HG03460 (cell line): ENCODE results near the gene HOXC9.

Experiments used
- ATAC-seq: cut with Tn5 transposase; IDR thresholded peaks from one replicate; pipeline ENCODE4 v1.9.1; 2021; ENCODE audit not compliant: unreplicated experiment

The HOXC9 gene

DNA sequence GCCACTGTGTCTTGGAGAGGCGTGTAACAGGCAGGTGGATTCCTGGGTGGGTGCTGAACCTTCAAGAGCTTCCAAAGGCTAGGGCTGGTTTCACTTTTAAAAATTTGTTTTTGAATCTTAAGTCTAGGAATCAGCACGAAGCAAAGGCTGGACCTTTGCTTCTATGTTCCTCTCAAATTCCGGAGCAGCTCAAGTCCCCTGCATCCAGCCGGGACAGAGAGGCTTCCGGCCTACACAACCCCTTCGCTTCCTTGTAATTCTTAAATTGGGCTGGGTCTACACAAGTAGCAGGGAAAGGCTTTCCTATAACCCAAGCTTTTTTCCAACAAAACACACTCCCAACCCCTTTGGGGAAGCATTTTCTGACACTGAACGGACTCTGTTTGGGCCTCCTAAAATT is 37.0 kb upstream of the HOXC9 start:
- ATAC-seq = no peak

DNA sequence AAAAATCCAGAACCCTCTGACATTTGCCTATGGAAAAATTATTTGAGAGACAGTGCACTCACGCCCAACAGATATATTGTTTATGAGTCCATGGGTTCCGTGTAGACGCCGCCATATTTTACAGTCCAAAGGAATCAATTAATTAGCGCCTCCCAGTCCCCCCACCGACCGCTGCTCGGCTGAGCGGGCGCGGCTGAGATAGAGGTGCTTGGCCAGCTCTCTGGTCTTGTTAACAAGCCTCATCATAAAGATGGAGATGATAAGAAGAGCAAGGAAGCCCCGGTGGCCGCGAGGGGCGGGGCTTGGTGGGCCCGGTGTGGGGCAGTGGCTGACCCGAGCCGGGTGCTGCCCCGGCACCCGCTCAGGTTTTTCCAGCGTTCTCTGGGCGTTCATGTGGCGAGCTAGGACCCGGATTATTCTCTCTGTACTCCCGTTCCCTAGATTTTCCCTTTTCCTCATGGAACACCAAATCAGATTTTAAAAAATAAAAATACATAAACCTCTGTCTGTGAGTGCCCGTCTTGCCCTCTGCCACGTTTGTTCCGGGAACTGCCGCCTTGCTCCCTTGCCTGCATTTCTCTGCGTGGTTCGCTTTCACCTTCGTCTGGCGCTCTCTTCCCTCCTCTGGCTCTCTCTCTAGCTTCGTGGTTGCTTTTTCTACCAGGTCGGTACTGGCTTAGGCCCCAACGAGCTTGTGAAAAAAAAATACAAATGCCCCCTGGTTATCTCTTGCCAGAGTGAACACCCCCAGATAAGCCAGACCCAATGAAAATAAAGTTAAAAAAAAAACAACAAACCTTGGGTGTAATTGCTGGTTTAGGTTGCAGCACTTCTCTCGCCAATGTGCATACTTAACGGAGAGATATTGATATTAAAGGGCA is 36.3 kb upstream of the HOXC9 start:
- no peak for ATAC-seq

DNA sequence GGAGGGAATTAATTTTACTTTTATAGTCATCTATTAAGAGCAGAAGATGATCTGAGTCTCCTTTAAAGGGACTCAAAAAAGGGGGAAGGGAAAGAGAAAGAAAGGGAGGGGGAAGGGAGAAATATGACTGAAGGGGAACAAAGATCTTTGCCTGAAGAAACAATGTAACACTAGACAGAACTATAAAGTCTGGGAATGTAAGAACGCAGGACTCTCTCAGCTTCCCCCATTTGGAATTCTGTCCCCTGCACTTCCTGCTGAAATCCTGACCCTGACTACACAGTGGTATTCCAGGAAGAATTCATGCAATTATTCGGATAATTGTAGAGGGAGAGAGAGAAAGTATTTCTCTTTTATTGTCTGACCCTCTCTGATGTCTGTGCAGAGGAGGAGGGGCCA is 35.6 kb upstream of the HOXC9 start:
- ATAC-seq = no peak

DNA sequence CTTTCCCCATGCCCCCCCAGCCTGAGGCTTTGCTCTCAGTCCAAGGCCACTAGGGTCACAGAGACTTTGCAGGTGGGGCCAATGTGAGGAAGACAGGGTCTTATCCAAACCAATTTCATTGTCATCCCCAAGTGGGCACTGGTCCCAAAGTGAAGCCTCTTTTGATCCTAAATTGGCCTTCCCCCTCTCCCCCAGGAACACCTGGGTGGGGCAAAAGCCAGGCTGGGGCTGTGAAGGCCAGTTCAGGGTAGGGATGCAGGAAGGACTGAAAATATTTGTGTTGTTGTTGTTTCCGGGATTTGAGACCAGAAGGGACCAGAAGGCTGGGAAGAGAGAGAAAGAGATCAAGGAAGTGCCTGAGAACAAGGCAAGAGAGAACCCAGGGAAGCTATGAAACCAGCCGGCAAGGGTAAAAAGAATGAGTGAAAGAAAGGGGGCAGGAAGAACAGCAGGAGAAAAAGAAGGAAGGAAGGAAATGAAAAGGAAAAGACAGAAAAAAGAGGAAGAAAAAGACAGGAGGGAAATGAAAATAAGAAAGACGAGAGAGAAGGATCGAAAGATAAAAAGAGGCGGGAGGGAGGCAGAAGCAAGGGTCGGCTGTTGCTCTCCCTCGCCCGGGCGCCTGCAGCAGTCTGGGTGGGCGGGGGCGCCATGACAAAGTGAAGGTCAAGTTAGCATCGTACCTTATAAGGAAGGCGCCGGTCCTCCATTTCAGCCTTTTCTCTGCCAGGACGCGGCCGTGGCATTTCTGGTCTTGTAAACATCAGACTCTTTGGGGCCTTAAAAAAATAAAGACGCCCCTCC is 34.5 kb upstream of the HOXC9 start:
- ATAC-seq = no peak

DNA sequence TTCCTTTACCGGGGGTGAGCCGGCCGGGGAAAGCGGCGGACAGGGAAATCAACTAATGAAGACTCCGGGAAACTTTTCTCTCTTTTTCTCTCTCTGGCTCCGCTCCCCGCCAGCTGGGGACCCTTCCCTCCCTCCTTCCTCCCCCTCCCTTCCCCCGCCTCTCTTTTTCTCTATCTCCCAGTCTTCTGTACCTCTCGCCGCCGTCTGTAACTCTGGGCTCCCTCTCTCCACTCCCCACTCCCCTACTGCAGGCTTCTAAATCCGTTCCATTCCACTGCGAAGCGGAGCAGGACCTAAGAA is 33.9 kb upstream of the HOXC9 start:
- ATAC-seq = no peak

GRCh38 chr12:53966385-53967133 is 33.4 kb upstream of the HOXC9 start:
- no peak for ATAC-seq

- no peak for ATAC-seq
Measured at GRCh38 chr12:53967421-53967925, 32.5 kb upstream of the HOXC9 start.

- no peak for ATAC-seq
Measured at GRCh38 chr12:53968214-53969127, 31.5 kb upstream of the HOXC9 start.

GRCh38 chr12:53969588-53970259 is 30.2 kb upstream of the HOXC9 start:
- no peak for ATAC-seq

DNA sequence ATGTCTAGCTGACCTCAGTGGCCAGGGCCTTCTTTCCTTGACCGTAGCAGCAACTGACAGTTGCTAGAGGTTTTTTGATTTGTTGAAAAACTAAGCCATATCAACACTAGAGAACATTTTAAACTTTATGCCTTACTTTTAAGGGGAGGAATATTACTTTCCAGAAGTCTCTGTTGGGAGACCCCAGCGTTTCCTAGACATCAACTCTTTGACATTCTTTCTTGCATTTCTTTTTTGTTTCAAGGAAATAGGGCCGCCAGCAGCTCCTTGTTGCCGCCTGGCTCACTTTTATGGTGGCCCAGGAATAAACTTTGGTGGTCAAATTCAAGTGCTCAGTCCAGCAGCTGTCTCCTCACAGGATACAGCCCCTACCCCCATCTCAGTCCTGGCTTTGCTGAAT is 29.5 kb upstream of the HOXC9 start:
- ATAC-seq = no peak

- no peak for ATAC-seq
Measured at GRCh38 chr12:53971129-53971528, 28.8 kb upstream of the HOXC9 start.

GRCh38 chr12:53971686-53972085 is 28.3 kb upstream of the HOXC9 start:
- no peak for ATAC-seq

GRCh38 chr12:53972152-53972702 is 27.7 kb upstream of the HOXC9 start:
- no peak for ATAC-seq

- ATAC-seq = no peak
Measured at GRCh38 chr12:53972722-53973235, 27.2 kb upstream of the HOXC9 start, which contains the start of gene HOXC11. Gene HOXC11, plus strand, starts transcription at chr12:53973126. Its CDS starts 116 bp downstream, at chr12:53973242.

DNA sequence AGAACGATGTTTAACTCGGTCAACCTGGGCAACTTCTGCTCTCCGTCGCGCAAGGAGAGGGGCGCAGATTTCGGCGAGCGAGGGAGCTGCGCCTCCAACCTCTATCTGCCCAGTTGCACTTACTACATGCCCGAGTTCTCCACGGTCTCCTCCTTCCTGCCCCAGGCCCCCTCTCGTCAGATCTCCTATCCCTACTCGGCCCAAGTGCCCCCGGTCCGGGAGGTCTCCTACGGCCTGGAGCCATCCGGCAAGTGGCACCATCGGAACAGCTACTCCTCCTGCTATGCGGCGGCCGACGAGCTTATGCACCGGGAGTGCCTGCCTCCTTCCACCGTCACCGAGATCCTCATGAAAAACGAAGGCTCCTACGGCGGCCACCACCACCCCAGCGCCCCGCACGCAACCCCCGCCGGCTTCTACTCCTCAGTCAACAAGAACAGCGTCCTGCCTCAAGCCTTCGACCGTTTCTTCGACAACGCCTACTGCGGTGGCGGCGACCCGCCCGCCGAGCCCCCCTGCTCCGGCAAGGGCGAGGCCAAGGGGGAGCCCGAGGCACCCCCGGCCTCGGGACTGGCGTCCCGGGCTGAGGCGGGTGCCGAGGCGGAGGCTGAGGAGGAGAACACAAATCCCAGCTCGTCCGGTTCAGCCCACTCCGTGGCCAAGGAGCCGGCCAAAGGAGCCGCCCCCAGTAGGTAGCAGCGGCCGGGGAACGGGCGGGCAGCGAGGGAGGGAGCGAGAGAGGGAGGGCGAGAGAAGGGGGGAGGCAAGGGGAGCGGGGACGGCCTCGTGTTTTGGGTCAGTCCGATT is 26.5 kb upstream of the HOXC9 start:
- ATAC-seq = no peak

GRCh38 chr12:53974084-53975063 is 25.6 kb upstream of the HOXC9 start, which contains the start of gene HOTAIR:
Gene HOTAIR, minus strand, starts transcription at chr12:53974954.
- no peak for ATAC-seq

GRCh38 chr12:53975064-53975471 is 24.9 kb upstream of the HOXC9 start:
- no peak for ATAC-seq
